Measurements from ENCODE around the gene TMEM26. TPM values are rescaled to one million over a fixed set of nuclear protein-coding genes. Genes with fewer than 3 reads are reported as not detected.

Gene TMEM26
- total and polyA plus RNA-seq, 9 of the 15 experiments (the other 6 are each of a cell fraction or from before 2014, with no cell fraction given) = not detected

GRCh38 chr10:61438141-61438988 is 14.8 kb downstream of the TMEM26 start:
- BruUV-seq (replicated peaks) = no TSS peak
- Histone ChIP-seq H3K4me1 (replicated peaks in 1 of 2; ENCODE audit: control insufficient read depth in 2 of 2, insufficient read depth in 2 of 2, low read length in 2 of 2) (no peaks in the 10 kb centered on the region; a peak in 1 of 5 replicates), H3K9me3 (replicated peaks; ENCODE audit: control insufficient read depth, insufficient read depth, low read depth, low read length) (no peaks in the 10 kb centered on the region), H3K36me3 (ENCODE audit: control insufficient read depth, insufficient read depth, low read length) (no peaks in the 10 kb centered on the region), H2AFZ (ENCODE audit: low read depth, low read length) (peak overlapping the region; percentile 17; the same call in 1 of the 2 replicates), H3K9ac (ENCODE audit: insufficient read depth in 1 of 2, low read depth in 2 of 2, low read length in 2 of 2) (no peak overlapping the region), H3K4me3 (no peak overlapping the region), H3K79me2 (ENCODE audit: control insufficient read depth, insufficient read depth, low read length) (no peaks in the 10 kb centered on the region), H4K20me1 (replicated peaks; ENCODE audit: control insufficient read depth, insufficient read depth, low read length) (no peaks in the 10 kb centered on the region), H3K27ac (ENCODE audit: extremely low read depth, low read depth, low read length) (no peak overlapping the region), H3K27me3 (ENCODE audit: control insufficient read depth in 2 of 2, insufficient read depth in 2 of 2, low read length in 2 of 2) (no peaks in the 10 kb centered on the region), H3K9me1 (ENCODE audit: control insufficient read depth, insufficient read depth, low read length) (no peaks in the 10 kb centered on the region), H3K4me2 (ENCODE audit: insufficient read depth, low read length) (no peak overlapping the region)
- TF ChIP-seq ZNF766 (CRISPR knock-in tag; conservative IDR thresholded peaks at IDR 0.05) (no peak), GABPA (tag; conservative IDR thresholded peaks at IDR 0.05; ENCODE audit: low read depth) (peak; percentile 29; the same call in 1 of the 2 replicates), TARDBP (IDR thresholded peaks at IDR 0.05) (no peak), CEBPG (CRISPR knock-in tag; IDR thresholded peaks at IDR 0.05) (no peak), CEBPG (tag; conservative IDR thresholded peaks at IDR 0.05 in 1 of 2, IDR thresholded peaks at IDR 0.05 in 1 of 2) (0 out of 4 replicates have a peak, but pooled peaks of 1 of the 2 experiments have one; percentile 23), PRMT5 (CRISPR knock-in tag; IDR thresholded peaks at IDR 0.05) (no peak), CHD1 (IDR thresholded peaks at IDR 0.05; ENCODE audit: low read length) (no peak), GATAD2A (IDR thresholded peaks at IDR 0.05) (no peak), TOE1 (IDR thresholded peaks at IDR 0.05; ENCODE audit: borderline replicate concordance) (no peak), TOE1 (CRISPR knock-in tag; IDR thresholded peaks at IDR 0.05; ENCODE audit: borderline replicate concordance, low read depth) (no peak), ARNT (IDR thresholded peaks at IDR 0.05) (no peak), ZNF561 (CRISPR knock-in tag; conservative IDR thresholded peaks at IDR 0.05) (no peak)
- WGBS (ENCODE audit: insufficient coverage, low coverage, missing lambda C conversion rate) = 2% methylated on average over 2 of the region's 2 CpGs
- in situ Hi-C loops (cut with MboI) (no loop called here), intact Hi-C loops (cut with micrococcal nuclease) (no loop called here)
- ATAC-seq (no peak), FAIRE-seq (no peak), DNase-seq (ENCODE audit: extremely low read depth in 1 of 4, low spot score in 3 of 4) (no peak)
- ChIA-PET POLR2A (no interaction called here), CTCF (ENCODE audit: low intra/inter-chr PET ratio) (no interaction called here)
